Naive thymus-derived CD8-positive, alpha-beta T cell (primary cell): ENCODE measurements around the gene VRTN. TPM values are rescaled to one million over a fixed set of nuclear protein-coding genes. Genes with fewer than 3 reads are reported as not detected.
A peak's percentile ranks its signal among the peaks of the same experiment; 100 is the strongest.
"Not testable (repeated sequence)": the region's sequence is repeated elsewhere in the genome, so short reads cannot be mapped to it uniquely, and the experiment has no call there.

Experiments used
- ATAC-seq, 2 donors: fragments of 150-1000 bp; cut with Tn5 transposase in 1 of 2; sonication (Bioruptor Pico), chemical (Tn5 transposase) in 1 of 2; 1 replicate in 1 of 2; 2 replicates in 1 of 2; pipeline ENCODE4 v1.10.0; 2021; ENCODE audit warnings: mild to moderate bottlenecking in 2 of 2, moderate library complexity in 2 of 2
- POLR2A ChIA-PET: fragments of 350-600 bp; sonication (Branson Sonifier 250); formaldehyde crosslinking; loops from one replicate; lab custom pipeline; 2021; ENCODE audit warnings: antibody characterized with exemption; lab: Charles Lee
- DNase-seq, 10 donors: peaks; one replicate each; pipeline versions ENCODE4 v3.0.0 to v3.0.0-alpha.2; 2020 to 2022
- H3K27ac Mint-ChIP-seq, 10 donors: one replicate each; pipeline ENCODE4 v1.8.0; 2020 to 2022; ENCODE audit warnings: mild to moderate bottlenecking in 10 of 10, mixed read lengths in 10 of 10, moderate library complexity in 4 of 10, inconsistent platforms in 1 of 10
- H3K27me3 Mint-ChIP-seq, 5 donors: one replicate each; pipeline ENCODE4 v1.8.0; 2021 to 2022; ENCODE audit warnings: mixed read lengths in 5 of 5
- H3K36me3 Mint-ChIP-seq, 3 donors: one replicate each; pipeline ENCODE4 v1.8.0; 2020 to 2022; ENCODE audit warnings: mixed read lengths in 3 of 3, mild to moderate bottlenecking in 2 of 3, inconsistent platforms in 1 of 3
- H3K4me1 Mint-ChIP-seq, 4 donors: one replicate each; pipeline ENCODE4 v1.8.0; 2021 to 2022; ENCODE audit warnings: mixed read lengths in 4 of 4
- H3K4me3 Mint-ChIP-seq, 10 donors: one replicate each; pipeline ENCODE4 v1.8.0; 2020 to 2022; ENCODE audit warnings: mild to moderate bottlenecking in 10 of 10, mixed read lengths in 10 of 10, moderate library complexity in 6 of 10, inconsistent platforms in 1 of 10
- H3K9me3 Mint-ChIP-seq, 9 donors: one replicate each; pipeline ENCODE4 v1.8.0; 2020 to 2022; ENCODE audit warnings: mixed read lengths in 9 of 9, mild to moderate bottlenecking in 3 of 9, inconsistent platforms in 1 of 9, moderate library complexity in 1 of 9
- polyA plus RNA-seq, 3 donors: library from polyadenylated mRNA; unstranded; fragments of 300-500 nt; fragmentation: Illumina TruSeq; gene quantifications; one replicate each; pipeline ENCODE4 v1.2.3, GENCODE V29; 2021
- total RNA-seq, 8 experiments: library from RNA in 2 of 8; stranded (reverse) in 2 of 8; gene quantifications; one replicate each; pipeline ENCODE4 v1.2.3 and lab custom pipeline; 2021 to 2026

VRTN gene
- total and polyA plus RNA-seq, 5 experiments from 2014 or later, result not detected

DNA sequence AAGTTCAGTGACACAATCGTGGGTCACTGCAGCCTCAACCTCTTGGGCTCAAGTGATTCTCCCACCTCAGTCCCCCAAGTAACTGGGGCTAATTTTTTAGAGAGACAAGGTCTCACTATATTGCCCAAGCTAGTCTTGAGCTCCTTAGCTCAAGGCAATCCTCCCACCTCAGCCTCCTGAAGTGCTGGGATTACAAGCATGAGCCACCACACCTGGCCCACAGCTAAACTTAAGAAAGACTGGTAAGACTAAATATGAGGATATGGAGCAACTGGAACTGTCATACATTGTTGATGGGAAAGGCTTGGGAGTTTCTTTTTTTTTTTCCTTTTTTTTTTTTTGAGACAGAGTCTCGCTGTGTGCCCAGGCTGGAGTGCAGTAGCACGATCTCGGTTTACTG is 34.0 kb downstream of the VRTN start:
- no peak overlapping the region for H3K27ac Mint-ChIP-seq
- no peaks in the 10 kb centered on the region for H3K9me3 Mint-ChIP-seq
- H3K27me3 Mint-ChIP-seq, result peaks cover 0 to 2% (median 0%) of the 10 kb centered on the region in 5 donors
- no peak for DNase-seq
- H3K36me3 Mint-ChIP-seq, result no peaks in the 10 kb centered on the region
- ATAC-seq, result no peak
- no peak overlapping the region for H3K4me3 Mint-ChIP-seq
- POLR2A ChIA-PET, result no interaction called here
- no peaks in the 10 kb centered on the region for H3K4me1 Mint-ChIP-seq

DNA sequence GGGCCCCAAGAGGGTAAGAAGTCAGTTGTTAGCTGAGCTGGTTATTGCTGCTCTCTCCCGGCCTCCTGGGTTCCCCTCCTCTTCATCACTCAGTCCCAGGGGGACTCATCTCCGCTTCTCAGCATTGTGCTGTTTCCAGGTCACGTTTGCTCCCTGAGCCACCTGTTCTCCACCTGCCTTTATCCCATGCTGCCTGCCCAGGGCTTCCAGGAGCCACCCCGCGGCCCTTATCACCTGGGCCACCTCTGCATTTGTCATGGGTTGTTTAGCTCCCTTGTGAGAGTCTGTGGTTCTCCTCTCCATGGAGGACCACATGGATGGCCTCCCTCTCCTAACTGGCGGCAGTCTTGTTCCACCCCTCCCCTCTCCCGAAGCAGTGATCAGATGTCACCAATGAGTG is 41.7 kb downstream of the VRTN start:
- Mint-ChIP-seq H3K27ac (no peak overlapping the region), H3K27me3 (peaks cover 4 to 23% (median 16%) of the 10 kb centered on the region in 5 donors), H3K9me3 (no peaks in the 10 kb centered on the region), H3K4me1 (no peaks in the 10 kb centered on the region), H3K4me3 (no peak overlapping the region), H3K36me3 (no peaks in the 10 kb centered on the region)
- DNase-seq (no peak), ATAC-seq (no peak)
- POLR2A ChIA-PET, result interaction anchor here (0.7 kb wide), 1 partner anchor 236 kb away, joined by 3 read pairs; no protein-coding TSS in a partner anchor

DNA sequence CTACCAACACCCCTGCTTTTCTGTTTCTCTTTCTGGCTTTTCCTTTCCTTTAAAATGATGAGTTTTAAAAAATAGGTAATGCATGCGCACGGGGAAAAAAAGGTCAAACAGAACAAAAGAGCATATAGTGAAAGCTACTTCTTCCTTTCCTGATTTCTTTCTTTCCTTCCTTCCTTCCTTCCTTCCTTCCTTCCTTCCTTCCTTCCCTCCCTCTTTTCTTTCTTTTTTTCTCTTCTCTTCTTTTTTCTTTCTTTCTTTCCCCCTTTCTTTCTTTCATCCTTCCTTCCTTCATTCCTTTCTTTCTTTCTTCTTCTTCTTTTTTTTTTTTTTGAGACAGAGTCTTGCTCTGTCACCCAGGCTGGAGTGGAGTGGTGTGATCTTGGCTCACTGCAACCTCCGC is 42.2 kb downstream of the VRTN start:
- DNase-seq, ATAC-seq, H3K4me3 Mint-ChIP-seq, H3K9me3 Mint-ChIP-seq, H3K36me3 Mint-ChIP-seq, H3K27ac Mint-ChIP-seq, H3K4me1 Mint-ChIP-seq: not testable (repeated sequence)
- H3K27me3 Mint-ChIP-seq, result peaks cover 4 to 28% (median 16%) of the 10 kb centered on the region in 5 donors
- POLR2A ChIA-PET, result interaction anchor here (0.7 kb wide), 1 partner anchor 236 kb away, joined by 3 read pairs; no protein-coding TSS in a partner anchor

DNA sequence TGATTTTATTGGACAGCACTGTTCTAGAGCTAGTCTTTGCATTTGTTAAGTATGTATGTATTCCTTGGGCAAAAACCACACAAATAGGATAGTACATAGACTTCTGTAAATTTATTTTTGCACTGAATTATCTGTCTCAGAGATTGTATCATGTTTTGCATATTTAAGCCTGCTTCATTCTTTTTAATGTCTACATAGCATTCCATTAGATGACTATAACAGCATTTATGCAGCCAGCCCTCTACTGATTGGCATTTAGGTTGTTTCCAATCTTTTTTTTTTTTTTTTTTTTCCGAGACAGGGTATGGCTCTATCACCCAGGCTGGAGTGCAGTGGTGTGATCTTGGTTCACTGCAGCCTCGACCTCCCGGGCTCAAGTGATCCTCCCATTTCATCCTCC is 43.2 kb downstream of the VRTN start:
- no peak overlapping the region for H3K4me3 Mint-ChIP-seq

DNA sequence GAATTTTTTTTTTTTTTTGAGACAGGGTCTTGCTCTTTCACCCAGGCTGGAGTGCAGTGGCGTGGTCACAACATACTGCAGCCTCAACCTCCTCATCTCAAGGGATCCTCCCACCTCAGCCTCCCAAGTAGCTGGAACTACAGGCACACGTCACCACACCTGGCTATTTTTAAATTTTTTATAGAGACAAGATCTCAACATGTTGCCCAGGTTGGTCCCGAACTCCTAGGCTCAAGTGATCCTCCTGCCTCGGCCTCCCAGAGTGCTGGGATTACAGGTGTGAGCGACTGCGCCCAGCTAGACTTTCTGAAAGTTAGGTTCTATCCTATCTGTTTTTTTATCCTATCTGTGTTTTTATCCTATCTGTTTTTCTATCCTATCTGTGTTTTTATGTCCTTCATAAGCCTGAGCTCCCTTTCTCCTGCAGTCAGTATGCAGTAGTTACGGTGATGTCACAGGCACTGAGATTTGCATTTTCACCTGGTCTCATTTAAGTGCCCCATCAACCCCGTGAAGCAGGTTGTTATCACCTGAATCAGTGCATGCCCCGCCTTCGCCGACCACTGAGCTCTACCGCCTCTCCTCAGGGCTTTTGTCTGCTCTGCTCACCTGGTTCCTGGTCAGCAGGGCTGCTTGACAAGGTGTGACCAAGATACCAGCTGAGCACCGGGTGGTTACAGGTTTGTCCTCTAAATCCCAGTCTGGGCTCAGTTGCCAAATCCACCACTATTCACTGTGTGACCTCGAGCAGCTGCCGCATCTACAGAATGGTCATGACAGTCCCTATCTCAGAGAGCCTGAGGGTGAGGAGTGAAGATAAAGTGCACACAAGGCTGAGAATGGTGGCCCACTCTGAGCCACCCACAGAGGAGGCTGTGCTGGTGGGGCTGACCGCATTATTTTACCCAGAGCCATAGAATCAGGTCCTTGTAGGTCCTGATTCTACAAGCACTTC is 44.6 kb downstream of the VRTN start:
- POLR2A ChIA-PET, result no interaction called here
- H3K27ac Mint-ChIP-seq, result no peak overlapping the region
- no peak for ATAC-seq
- H3K27me3 Mint-ChIP-seq, result peaks cover 4 to 41% (median 16%) of the 10 kb centered on the region in 5 donors
- DNase-seq, result no peak
- H3K4me1 Mint-ChIP-seq, result no peaks in the 10 kb centered on the region
- H3K4me3 Mint-ChIP-seq, result no peak overlapping the region
- H3K36me3 Mint-ChIP-seq, result no peaks in the 10 kb centered on the region
- no peaks in the 10 kb centered on the region for H3K9me3 Mint-ChIP-seq

More for the DNA sequence above, 43.2 kb downstream of the VRTN start:
- H3K27ac Mint-ChIP-seq, result no peak overlapping the region
- no peaks in the 10 kb centered on the region for H3K36me3 Mint-ChIP-seq
- no peak for DNase-seq
- no peaks in the 10 kb centered on the region for H3K9me3 Mint-ChIP-seq
- peaks cover 4 to 37% (median 16%) of the 10 kb centered on the region in 5 donors for H3K27me3 Mint-ChIP-seq
- H3K4me1 Mint-ChIP-seq, result no peaks in the 10 kb centered on the region
- POLR2A ChIA-PET, result interaction anchor here (0.7 kb wide), 1 partner anchor 193 kb away, joined by 6 read pairs; no protein-coding TSS in a partner anchor
- ATAC-seq, result no peak

DNA sequence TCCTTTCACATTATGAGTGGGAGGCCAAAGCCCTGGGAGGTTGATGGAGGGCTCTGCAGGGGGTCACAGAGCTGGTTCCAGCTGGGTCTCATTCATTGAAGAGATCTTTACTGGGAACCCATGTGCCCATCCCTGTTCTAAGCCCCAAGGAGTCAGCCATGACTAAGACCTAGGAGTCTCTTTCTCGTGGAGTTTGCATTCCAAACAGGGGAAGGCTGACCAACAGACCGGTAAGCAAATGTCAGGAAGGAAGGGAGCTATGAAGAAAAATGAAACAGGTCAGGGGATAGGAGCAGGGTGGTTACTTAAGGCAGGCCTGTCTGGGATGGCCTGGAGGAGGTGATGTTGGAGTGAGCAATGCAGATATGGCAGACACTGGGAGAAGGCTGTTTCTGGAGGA is 46.3 kb downstream of the VRTN start:
- Mint-ChIP-seq H3K27ac (no peak overlapping the region), H3K36me3 (no peaks in the 10 kb centered on the region), H3K4me1 (no peaks in the 10 kb centered on the region), H3K27me3 (peaks cover under 1 to 41% (median 16%) of the 10 kb centered on the region in 5 donors), H3K4me3 (no peak overlapping the region), H3K9me3 (no peaks in the 10 kb centered on the region)
- POLR2A ChIA-PET, result no interaction called here
- ATAC-seq (no peak), DNase-seq (no peak)

DNA sequence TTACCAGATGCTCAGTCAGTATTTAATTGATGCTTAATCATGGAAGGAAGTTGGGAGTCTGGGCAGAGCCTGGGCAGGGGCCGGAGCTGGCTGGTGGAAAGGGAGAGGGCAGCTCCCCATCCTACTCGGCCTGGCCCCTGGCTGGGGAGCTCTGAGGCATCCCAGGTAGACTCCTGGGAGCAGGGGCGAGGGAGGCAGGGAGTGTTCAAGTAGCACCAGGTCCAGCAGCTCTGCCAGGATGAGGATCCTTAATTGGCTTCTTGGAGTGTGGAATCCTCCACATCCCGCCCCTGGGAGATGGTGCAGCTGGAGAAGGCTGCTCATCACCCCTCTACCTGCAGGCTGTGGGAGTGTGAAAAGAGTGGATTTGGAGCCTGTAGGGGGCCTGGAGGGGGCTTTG is 46.8 kb downstream of the VRTN start:
- peaks cover 0 to 3% (median under 1%) of the 10 kb centered on the region in 4 donors for H3K4me1 Mint-ChIP-seq

DNA sequence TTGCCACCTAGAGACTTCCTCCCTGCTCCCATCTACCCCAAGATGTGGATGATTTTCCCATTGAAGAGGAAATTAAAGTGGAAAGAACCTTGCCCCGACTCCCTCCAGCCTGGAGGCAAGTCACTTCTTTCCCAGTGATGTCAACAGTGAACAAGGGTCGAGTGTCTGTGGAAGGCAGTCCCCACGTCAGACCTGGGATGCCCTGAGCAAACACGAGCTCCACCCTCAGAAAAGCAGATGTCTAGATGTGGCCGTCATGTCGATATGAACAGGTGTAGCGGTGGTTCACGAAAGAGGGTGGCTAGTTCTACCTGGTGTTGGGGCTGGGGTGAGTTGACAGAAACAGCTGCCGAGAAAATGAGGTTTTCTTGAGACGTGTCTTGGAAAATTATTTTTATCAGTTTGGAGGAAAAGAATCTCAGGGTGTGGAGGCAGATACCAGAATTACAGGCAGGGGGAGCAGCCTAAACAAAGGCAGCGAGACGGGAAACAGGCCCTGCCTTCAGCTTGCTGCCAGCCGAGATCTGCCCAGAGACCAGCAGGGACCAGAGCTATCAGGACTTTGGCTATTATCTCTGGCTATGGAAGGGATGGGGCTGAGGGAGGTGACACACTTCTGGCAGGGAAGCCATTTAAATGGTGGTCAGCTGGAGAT is 51.9 kb downstream of the VRTN start:
- no peak for DNase-seq
- POLR2A ChIA-PET, result no interaction called here
- H3K36me3 Mint-ChIP-seq, result no peaks in the 10 kb centered on the region
- peaks cover 0 to 16% (median 2%) of the 10 kb centered on the region in 5 donors for H3K27me3 Mint-ChIP-seq
- peak overlapping the region in 7 of 10 donors; percentile 15 to 82 (median 50) for H3K4me3 Mint-ChIP-seq
- ATAC-seq, result no peak
- H3K27ac Mint-ChIP-seq, result peak overlapping the region in 5 of 10 donors; percentile 50 to 91 (median 56)
- H3K4me1 Mint-ChIP-seq, result peaks cover 14 to 42% (median 26%) of the 10 kb centered on the region in 4 donors
- H3K9me3 Mint-ChIP-seq, result no peaks in the 10 kb centered on the region

More for the DNA sequence above, 46.8 kb downstream of the VRTN start:
- Mint-ChIP-seq H3K36me3 (no peaks in the 10 kb centered on the region), H3K4me3 (no peak overlapping the region), H3K9me3 (no peaks in the 10 kb centered on the region), H3K27me3 (peaks cover 0 to 41% (median 15%) of the 10 kb centered on the region in 5 donors), H3K27ac (no peak overlapping the region)
- no peak for DNase-seq
- POLR2A ChIA-PET, result no interaction called here
- ATAC-seq, result no peak

DNA sequence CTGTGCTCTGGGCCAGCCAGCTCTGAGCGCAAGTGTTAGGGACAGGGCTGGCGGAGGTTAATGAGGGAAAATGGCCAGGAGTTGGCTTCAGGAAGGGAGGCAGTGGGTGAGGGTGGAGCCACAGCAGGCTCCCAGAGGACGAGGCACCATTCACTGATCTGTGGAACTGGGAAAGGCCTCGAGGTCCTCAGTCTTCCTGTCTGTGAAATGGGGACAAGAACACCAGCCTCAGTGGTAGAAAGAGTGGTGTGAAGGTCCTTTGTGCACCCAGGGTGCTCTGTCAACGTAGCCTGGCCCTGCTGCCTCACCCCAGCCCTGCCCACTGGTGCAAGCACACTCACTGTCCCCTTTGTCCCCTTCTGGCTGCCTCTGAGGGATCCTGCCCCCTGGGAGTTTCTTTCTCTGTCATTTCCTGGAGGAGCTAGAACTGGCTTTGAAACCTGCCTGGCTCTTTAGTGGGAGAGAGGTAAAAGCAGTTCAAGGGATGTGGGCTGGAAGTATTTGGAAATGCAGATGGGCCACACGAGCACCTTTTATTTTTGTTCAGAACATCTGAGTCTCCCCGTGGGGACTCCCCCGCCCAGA is 52.7 kb downstream of the VRTN start:
- DNase-seq (no peak), ATAC-seq (peak in 1 of 2 donors; percentile 10)
- POLR2A ChIA-PET, result interaction anchor here (1.1 kb wide), 1 partner anchor 92 kb away, joined by 3 read pairs; the partner anchor contains the start of genes ISCA2 and NPC2
- Mint-ChIP-seq H3K9me3 (no peaks in the 10 kb centered on the region), H3K27me3 (peaks cover 0 to 9% (median 2%) of the 10 kb centered on the region in 5 donors), H3K36me3 (no peaks in the 10 kb centered on the region), H3K4me3 (peak overlapping the region; percentile 65 to 89 (median 82)), H3K27ac (peak overlapping the region; percentile 41 to 91 (median 87)), H3K4me1 (peaks cover 14 to 44% (median 26%) of the 10 kb centered on the region in 4 donors)

DNA sequence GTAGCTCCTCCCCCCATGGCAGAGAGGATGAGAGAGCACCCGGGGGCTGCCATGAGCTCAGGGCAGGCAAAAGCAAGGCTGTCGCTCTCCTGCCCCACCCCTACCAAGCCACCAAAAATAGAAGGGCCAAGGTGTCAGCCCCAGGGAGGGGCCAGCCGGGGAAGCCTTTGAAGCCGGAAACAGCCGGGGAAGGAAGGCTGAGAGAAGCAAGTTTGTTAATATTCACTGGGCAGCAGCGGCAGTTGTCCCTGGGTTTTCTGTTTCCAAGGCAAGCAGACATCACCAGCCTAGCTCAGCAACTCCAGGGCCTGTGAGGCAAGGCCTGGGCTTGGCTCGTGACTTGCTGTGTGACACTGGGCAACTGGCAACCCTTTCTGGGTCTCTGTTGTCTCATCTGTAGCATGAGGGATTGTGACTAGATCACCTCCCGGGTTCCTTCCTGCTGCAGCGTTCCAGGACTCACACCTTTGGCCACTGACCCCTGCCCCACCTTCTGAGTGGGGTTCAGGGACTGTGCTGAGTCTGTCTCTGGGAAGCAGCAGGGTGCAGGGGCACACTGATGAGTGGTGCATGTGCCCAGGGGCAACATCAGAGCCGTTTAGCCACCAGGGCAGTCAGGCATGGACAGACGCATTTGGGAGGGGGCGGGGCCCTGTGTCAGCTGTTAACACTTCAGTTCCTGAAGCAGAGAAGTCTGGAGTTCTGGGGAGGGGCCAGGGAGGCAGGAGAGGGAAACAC is 53.4 kb downstream of the VRTN start:
- peaks cover 14 to 44% (median 26%) of the 10 kb centered on the region in 4 donors for H3K4me1 Mint-ChIP-seq
- ATAC-seq (peak; percentile 98 to 99), DNase-seq (peak; percentile 35 to 86 (median 67))
- H3K36me3 Mint-ChIP-seq, result no peaks in the 10 kb centered on the region
- H3K27ac Mint-ChIP-seq, result peak overlapping the region; percentile 79 to 91 (median 88)
- H3K27me3 Mint-ChIP-seq, result peaks cover 0 to 4% (median 2%) of the 10 kb centered on the region in 5 donors
- H3K4me3 Mint-ChIP-seq, result peak overlapping the region; percentile 65 to 89 (median 82)
- POLR2A ChIA-PET, result interaction anchor here (1.1 kb wide), 1 partner anchor 91 kb away, joined by 3 read pairs; the partner anchor contains the start of genes ISCA2 and NPC2
- H3K9me3 Mint-ChIP-seq, result no peaks in the 10 kb centered on the region

DNA sequence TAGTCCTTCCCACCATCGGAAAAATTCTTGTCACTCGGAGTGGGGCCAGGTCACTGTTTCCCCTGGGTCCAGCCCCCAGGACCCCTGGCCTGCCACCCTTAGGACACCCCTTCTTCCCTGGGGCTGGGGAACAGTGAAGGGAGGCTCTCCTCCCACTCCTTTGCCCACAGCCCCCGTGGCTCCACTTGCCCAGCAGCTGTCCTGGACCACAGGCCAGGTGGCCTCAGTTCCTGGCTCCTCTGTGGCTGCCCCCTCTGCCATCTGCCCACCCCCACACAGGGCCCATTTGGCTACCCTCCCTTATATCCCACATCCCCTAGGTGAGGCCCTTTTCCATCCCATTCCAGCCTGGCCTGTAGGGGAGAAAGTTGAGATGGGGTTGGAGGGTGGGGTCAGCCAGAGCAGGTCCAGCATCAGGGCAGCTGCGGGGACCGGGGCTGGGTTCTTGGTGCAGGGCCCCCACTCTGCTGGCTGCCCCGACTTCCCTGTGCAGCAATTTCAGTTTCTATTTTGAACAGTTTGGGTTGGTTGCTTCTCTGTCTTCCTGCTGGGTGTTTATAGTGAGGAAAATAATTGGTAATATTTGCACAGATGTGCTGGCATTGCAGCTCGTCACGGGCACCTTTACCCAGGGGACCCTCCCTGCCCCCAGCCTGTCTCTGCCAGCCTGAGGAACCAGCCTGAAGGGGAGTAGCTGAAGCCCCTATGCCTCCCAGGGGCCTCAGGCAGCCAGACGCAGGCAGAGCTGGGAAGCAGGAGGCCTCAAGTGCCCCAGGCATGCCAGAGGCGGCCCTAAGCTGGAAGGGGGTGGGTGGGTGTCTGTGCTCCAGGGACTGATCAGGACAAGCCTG is 54.4 kb downstream of the VRTN start:
- POLR2A ChIA-PET, result no interaction called here
- no peak for ATAC-seq
- DNase-seq, result no peak
- H3K4me3 Mint-ChIP-seq, result peak overlapping the region in 7 of 10 donors; percentile 22 to 82 (median 65)
- peaks cover 14 to 44% (median 26%) of the 10 kb centered on the region in 4 donors for H3K4me1 Mint-ChIP-seq
- peaks cover 0 to 2% (median 0%) of the 10 kb centered on the region in 5 donors for H3K27me3 Mint-ChIP-seq
- H3K9me3 Mint-ChIP-seq, result no peaks in the 10 kb centered on the region
- no peaks in the 10 kb centered on the region for H3K36me3 Mint-ChIP-seq
- peak overlapping the region in 6 of 10 donors; percentile 50 to 91 (median 85) for H3K27ac Mint-ChIP-seq
